Testis (tissue), 3 donors: ENCODE data around the gene KAT6B. TPM values are rescaled to one million over a fixed set of nuclear protein-coding genes. Genes with fewer than 3 reads are reported as not detected.

ENCODE experiments used
- DNase-seq: peaks from one replicate; pipeline ENCODE4 v3.0.0-alpha.2; 2019
- H3K27ac ChIP-seq, 2 donors: fragments of 200-600 bp; sonication (generic); one replicate each; pipeline ENCODE4 v1.5.1; 2019
- H3K27me3 ChIP-seq: fragments of 200-600 bp; sonication (generic); one replicate; pipeline ENCODE4 v1.5.1; 2019
- H3K36me3 ChIP-seq: fragments of 200-600 bp; sonication (generic); one replicate; pipeline ENCODE4 v1.5.1; 2017; ENCODE audit warnings: low read depth; ENCODE audit errors: missing control alignments
- H3K4me1 ChIP-seq: fragments of 200-600 bp; sonication (generic); one replicate; pipeline ENCODE4 v1.5.1; 2019
- H3K4me3 ChIP-seq, 2 donors: fragments of 200-600 bp; sonication (generic); one replicate each; pipeline ENCODE4 v1.5.1; 2017 to 2019
- H3K9me3 ChIP-seq: fragments of 200-600 bp; sonication (generic); one replicate; pipeline ENCODE4 v1.5.1; 2017
- POLR2A ChIP-seq: fragments of 450-650 bp; IDR thresholded peaks from one replicate; pipeline ENCODE4 v1.6.1; 2017; ENCODE audit warnings: antibody characterized with exemption, mild to moderate bottlenecking, moderate library complexity
- WGBS, 2 donors: methylation state at CpG; one replicate each; pipeline ENCODE4 v1.1.5; 2018; 5-methylcytosine and 5-hydroxymethylcytosine counted together
- intact Hi-C: fragments of 100-400 bp; cut with DNase I; formaldehyde crosslinking; loops from one replicate; pipeline ENCODE4 v1.15.1; 2023; ENCODE audit warnings: low total_unique reads
- polyA plus RNA-seq: library from polyadenylated mRNA; stranded (reverse); fragments of 350-450 nt; fragmentation: Illumina TruSeq; extraction: RNeasy Lipid Tissue Mini Kit (QIAGEN cat#74804); gene quantifications from one replicate; pipeline ENCODE4 v1.2.3, GENCODE V29; 2014; ENCODE audit warnings: low read depth, low replicate concordance; ENCODE audit not compliant: insufficient read depth
- total RNA-seq, 2 donors: library from RNA; depleted of rRNA; stranded (reverse); fragments of >200 nt; gene quantifications; one replicate each; pipeline ENCODE4 v1.2.3, GENCODE V29; 2016
- TF ChIP-seq, protein P1 (sequence below), 3 experiments: fragments of 450-650 bp in 2 of 3; fragments of 200-600 bp in 1 of 3; sonication (generic) in 1 of 3; IDR thresholded peaks; one replicate each; pipeline ENCODE4 v1.5.1; 2016 to 2019; ENCODE audit warnings: antibody characterized with exemption in 3 of 3, mild to moderate bottlenecking in 2 of 3, moderate library complexity in 1 of 3

Gene KAT6B
- total and polyA plus RNA-seq, 3 donors from 2014 or later = 23.9 to 109 (median 106) TPM

DNA sequence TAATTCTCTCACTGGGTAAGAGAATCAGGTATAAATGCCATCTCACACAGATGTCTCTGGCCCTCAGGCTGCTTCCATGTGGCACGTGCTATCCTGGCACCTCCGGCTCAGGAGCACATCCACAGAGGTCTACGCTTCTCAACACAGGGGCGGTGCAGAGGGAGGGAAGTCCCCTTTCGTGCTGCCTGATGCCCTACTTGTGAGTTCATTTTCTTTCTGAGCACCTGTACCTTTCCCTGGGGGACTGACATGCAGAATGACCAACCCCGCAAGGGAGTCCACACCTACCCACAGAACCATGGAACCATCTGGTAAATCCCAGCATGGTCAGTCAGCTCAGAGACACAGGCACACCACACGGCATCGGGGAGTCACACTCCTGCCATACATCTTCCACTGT is 186.1 kb downstream of the KAT6B start:
- Histone ChIP-seq H3K4me1 (peaks cover 6% of the 10 kb centered on the region), H3K27me3 (no peaks in the 10 kb centered on the region), H3K9me3 (no peaks in the 10 kb centered on the region), H3K36me3 (no peaks in the 10 kb centered on the region), H3K27ac (no peak overlapping the region), H3K4me3 (no peak overlapping the region)
- intact Hi-C loops = no loop called here
- TF ChIP-seq, protein P1, sequence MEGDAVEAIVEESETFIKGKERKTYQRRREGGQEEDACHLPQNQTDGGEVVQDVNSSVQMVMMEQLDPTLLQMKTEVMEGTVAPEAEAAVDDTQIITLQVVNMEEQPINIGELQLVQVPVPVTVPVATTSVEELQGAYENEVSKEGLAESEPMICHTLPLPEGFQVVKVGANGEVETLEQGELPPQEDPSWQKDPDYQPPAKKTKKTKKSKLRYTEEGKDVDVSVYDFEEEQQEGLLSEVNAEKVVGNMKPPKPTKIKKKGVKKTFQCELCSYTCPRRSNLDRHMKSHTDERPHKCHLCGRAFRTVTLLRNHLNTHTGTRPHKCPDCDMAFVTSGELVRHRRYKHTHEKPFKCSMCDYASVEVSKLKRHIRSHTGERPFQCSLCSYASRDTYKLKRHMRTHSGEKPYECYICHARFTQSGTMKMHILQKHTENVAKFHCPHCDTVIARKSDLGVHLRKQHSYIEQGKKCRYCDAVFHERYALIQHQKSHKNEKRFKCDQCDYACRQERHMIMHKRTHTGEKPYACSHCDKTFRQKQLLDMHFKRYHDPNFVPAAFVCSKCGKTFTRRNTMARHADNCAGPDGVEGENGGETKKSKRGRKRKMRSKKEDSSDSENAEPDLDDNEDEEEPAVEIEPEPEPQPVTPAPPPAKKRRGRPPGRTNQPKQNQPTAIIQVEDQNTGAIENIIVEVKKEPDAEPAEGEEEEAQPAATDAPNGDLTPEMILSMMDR (IDR thresholded peaks at IDR 0.05) = no peak
- no peak for TF ChIP-seq POLR2A
- WGBS, 2 donors = 96 to 100% methylated on average over 7 to 8 of the region's 8 CpGs
- no peak for DNase-seq

DNA sequence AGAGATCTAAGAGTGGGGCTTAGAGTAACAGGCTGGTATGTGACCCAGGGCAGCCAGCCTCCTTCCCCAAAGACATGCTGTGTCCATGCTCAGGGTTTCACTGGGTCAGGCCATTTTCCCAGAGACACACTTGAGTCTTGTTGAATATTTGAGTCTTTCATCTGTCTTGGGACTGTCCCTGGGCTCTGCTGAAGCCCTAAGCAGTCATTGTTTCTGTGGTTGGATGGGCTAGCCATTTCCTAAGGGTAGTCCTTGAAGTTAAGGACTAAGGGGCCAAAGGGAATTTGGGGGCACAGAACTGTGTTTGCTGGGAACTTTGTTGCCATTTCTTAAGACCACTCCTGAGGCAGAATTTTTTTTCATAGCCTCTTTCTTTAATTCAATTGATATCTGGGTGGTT is 186.6 kb downstream of the KAT6B start:
- intact Hi-C loops = no loop called here
- H3K4me3 ChIP-seq = no peak overlapping the region

DNA sequence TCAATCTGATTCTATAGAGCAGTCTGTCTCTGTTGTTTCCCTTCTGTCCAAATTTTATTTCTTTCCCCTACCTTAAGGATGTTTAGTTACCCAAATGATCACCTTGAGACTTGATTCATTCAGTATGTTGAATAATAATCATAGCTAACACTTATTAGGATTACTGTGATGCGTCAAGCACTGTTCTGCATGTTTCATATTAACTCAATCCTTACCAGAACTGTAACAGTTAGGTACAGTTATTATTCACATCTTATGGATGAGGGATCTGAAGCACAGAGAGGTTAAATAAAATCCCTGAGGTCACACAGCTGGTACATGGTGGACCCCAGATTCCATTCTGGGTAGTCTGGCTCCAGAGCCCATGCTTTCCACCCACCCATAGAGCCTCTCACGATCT is 187.1 kb downstream of the KAT6B start:
- 76 to 80% methylated on average over 2 of the region's 2 CpGs for WGBS, 2 donors
- H3K27ac ChIP-seq = no peak overlapping the region
- intact Hi-C loops = no loop called here
- H3K4me1 ChIP-seq = peaks cover 6% of the 10 kb centered on the region
- no peaks in the 10 kb centered on the region for H3K9me3 ChIP-seq
- no peak for DNase-seq
- no peaks in the 10 kb centered on the region for H3K36me3 ChIP-seq
- H3K4me3 ChIP-seq = no peak overlapping the region
- H3K27me3 ChIP-seq = no peaks in the 10 kb centered on the region
- TF ChIP-seq POLR2A = no peak
- TF ChIP-seq, protein P1 (IDR thresholded peaks at IDR 0.05) = no peak

More for the DNA sequence above, 186.6 kb downstream of the KAT6B start:
- Histone ChIP-seq H3K27me3 (no peaks in the 10 kb centered on the region), H3K9me3 (no peaks in the 10 kb centered on the region), H3K27ac (no peak overlapping the region), H3K4me1 (peaks cover 6% of the 10 kb centered on the region), H3K36me3 (no peaks in the 10 kb centered on the region)
- TF ChIP-seq, protein P1 (IDR thresholded peaks at IDR 0.05) = no peak
- no peak for TF ChIP-seq POLR2A
- no peak for DNase-seq

DNA sequence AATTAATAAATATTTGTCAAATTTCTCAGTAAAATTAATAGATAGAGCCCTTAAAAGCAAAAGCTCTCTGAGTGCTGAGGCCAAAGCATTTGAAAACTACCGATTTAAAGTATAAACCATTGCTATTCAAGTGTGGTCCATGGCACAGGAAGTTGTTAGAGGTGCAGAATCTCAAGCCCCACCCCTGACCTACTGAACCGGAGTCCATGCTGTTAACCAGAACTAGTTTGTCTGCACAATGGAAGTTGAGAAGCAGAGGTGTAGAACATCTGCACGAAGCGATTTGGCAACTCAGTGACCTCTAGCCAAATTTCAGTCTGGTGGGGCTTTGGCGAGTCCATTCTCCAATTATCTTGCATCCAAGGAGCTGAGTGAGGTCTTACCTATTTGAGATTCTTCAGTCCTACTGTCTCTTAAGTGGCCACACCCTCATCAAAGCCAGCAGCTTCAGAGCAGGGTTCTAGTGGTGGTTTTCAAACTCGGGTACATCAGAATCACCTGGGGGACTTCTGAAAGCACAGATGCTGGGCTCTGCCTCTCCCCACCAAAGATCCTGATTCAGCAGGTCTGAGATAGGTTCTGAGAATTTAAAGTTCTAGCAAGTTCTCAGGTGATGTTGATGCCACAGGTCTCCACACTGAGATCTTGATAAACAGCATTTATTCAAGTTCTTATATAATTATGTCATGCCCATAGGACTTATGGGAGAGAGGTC is 188.3 kb downstream of the KAT6B start:
- no peak overlapping the region for H3K4me3 ChIP-seq
- no peak for DNase-seq
- H3K4me1 ChIP-seq = peaks cover 6% of the 10 kb centered on the region
- no peaks in the 10 kb centered on the region for H3K27me3 ChIP-seq
- intact Hi-C loops = no loop called here
- TF ChIP-seq, protein P1 (IDR thresholded peaks at IDR 0.05) = no peak
- TF ChIP-seq POLR2A = no peak
- no peaks in the 10 kb centered on the region for H3K9me3 ChIP-seq
- H3K27ac ChIP-seq = no peak overlapping the region
- no peaks in the 10 kb centered on the region for H3K36me3 ChIP-seq
- 88 to 91% methylated on average over 5 to 6 of the region's 6 CpGs for WGBS, 2 donors

DNA sequence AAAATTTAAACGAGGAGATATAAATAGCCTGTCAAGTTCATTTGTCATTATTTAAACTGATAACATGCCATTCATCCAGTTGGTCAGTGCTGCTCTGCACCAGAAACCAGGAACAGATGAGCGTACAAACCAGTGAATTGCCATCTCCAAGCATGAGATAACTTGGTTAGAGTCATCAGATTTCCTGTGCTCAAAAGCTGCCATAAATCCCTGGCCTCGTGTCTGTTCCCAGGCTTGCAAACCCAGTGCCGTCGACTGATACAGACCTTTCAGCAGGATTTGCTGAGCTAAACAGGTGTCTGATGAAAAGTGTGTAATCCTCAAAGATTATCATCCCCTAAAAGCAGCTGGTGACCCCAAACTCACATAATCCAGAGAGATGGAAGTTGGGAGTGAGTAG is 189.0 kb downstream of the KAT6B start:
- Histone ChIP-seq H3K27me3 (no peaks in the 10 kb centered on the region), H3K4me1 (peaks cover 6% of the 10 kb centered on the region), H3K27ac (no peak overlapping the region), H3K9me3 (no peaks in the 10 kb centered on the region), H3K36me3 (no peaks in the 10 kb centered on the region), H3K4me3 (no peak overlapping the region)
- intact Hi-C loops = no loop called here
- no peak for DNase-seq
- WGBS, 2 donors = 69 to 72% methylated on average over 5 of the region's 5 CpGs
- no peak for TF ChIP-seq POLR2A
- TF ChIP-seq, protein P1 (IDR thresholded peaks at IDR 0.05) = no peak
